Fibroblast of mammary gland (primary cell): ENCODE results near the gene TESMIN.

ENCODE experiments used
- DNase-seq: peaks from one replicate; pipeline ENCODE4 v3.0.0-alpha.2; 2010; ENCODE audit warnings: low read depth
- H3K4me3 ChIP-seq: 2 replicates; pipeline ENCODE4 v1.5.1; 2011; ENCODE audit warnings: low read depth, mild to moderate bottlenecking, low read length, moderate library complexity; ENCODE audit not compliant: control insufficient read depth
- TF ChIP-seq, protein P1 (sequence below): conservative IDR thresholded peaks from 2 replicates; pipeline ENCODE4 v1.5.1; 2011; ENCODE audit warnings: low read depth, low read length, inconsistent platforms; ENCODE audit not compliant: control insufficient read depth, insufficient read depth

Gene TESMIN, protein sequence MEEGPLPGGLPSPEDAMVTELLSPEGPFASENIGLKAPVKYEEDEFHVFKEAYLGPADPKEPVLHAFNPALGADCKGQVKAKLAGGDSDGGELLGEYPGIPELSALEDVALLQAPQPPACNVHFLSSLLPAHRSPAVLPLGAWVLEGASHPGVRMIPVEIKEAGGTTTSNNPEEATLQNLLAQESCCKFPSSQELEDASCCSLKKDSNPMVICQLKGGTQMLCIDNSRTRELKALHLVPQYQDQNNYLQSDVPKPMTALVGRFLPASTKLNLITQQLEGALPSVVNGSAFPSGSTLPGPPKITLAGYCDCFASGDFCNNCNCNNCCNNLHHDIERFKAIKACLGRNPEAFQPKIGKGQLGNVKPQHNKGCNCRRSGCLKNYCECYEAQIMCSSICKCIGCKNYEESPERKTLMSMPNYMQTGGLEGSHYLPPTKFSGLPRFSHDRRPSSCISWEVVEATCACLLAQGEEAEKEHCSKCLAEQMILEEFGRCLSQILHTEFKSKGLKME

DNA sequence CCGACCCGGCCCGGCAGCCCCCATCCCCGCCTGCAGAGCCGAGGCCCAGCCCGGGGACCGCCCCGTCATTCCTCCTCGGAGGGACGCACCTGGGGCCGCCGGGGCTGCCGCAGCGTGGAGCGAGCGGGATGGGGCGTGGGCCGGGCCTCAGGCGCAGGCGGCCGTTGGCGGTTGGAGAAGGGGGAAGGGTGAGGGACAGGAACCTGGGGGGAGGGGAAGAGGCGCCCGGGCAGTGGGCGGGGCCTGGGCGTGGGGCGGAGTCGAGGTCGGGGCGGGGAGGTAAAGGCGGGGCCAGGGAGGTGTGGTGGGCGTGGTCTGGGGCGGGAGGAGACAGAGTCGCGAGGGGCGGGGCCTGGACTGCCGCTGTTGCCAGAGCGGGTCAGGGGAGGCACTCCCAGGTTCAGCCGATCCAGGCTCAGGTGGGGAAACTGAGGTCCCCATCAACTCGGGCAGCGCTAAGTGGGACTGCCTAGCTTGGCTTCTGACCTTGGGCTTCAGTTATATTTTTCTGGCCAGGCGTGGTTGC, at the start of gene TESMIN:
TESMIN (minus strand) TSS at position 190 of the 526 bp plus-strand sequence. CDS start 860 bp downstream, outside the sequence.
- TF ChIP-seq, protein P1, sequence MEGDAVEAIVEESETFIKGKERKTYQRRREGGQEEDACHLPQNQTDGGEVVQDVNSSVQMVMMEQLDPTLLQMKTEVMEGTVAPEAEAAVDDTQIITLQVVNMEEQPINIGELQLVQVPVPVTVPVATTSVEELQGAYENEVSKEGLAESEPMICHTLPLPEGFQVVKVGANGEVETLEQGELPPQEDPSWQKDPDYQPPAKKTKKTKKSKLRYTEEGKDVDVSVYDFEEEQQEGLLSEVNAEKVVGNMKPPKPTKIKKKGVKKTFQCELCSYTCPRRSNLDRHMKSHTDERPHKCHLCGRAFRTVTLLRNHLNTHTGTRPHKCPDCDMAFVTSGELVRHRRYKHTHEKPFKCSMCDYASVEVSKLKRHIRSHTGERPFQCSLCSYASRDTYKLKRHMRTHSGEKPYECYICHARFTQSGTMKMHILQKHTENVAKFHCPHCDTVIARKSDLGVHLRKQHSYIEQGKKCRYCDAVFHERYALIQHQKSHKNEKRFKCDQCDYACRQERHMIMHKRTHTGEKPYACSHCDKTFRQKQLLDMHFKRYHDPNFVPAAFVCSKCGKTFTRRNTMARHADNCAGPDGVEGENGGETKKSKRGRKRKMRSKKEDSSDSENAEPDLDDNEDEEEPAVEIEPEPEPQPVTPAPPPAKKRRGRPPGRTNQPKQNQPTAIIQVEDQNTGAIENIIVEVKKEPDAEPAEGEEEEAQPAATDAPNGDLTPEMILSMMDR = no peak
- peak; percentile 54 for DNase-seq
- no peak within 1 kb of the TSS for H3K4me3 ChIP-seq

DNA sequence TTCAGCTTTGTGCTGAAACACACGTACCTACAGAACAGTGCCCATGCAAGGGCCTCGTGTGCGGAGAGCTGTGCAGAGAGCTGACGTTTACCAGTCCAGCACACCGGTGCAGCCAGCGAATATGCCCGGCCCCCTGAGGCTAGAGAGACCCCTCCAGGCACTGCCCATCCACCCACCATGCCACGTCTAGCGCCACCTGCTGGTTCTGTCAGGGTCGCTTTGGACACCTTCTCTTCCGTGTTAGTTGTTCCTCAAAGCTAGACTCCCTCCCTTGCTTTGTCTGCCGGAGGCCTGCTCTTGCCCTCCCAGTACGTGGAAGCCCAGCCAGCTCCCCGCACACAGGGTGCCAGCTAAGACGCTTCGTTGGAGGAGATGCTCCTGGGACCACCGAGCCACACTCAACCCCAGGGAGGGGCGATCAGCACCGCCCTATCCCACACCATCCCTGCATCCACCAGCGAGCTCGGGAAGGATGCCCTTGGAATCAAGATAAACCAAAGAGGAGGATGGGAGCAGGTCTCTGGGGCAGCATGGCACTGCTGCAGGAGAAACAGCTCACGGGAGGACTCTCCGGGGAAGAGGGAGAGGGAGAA, 47.0 kb upstream of the TESMIN start:
- peak; percentile 17 for DNase-seq
- TF ChIP-seq, protein P1 = peak; percentile 63

DNA sequence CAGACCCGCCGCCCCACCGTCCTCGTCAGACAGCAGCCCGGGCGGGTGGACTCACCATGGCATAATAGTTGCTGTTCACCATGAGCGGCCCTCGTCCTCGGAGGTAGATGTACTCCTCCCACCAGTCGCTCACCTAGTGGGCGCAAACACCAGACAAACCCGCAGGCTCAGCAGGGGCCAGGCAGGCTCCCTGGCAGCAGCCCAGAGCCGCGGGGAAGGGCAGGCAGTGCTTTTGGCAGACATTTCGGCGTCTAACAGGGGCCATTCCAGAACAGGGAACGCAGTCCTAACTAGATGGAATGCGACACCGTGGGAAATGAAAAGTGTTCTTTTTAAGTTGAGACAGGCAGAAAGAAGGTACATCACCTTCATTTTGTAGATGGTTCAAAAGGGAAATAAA, 45.5 kb upstream of the TESMIN start:
- H3K4me3 ChIP-seq = no peak overlapping the region
- TF ChIP-seq, protein P1 = no peak
- DNase-seq = no peak

More for the DNA sequence above, 47.0 kb upstream of the TESMIN start:
- H3K4me3 ChIP-seq = no peak overlapping the region

DNA sequence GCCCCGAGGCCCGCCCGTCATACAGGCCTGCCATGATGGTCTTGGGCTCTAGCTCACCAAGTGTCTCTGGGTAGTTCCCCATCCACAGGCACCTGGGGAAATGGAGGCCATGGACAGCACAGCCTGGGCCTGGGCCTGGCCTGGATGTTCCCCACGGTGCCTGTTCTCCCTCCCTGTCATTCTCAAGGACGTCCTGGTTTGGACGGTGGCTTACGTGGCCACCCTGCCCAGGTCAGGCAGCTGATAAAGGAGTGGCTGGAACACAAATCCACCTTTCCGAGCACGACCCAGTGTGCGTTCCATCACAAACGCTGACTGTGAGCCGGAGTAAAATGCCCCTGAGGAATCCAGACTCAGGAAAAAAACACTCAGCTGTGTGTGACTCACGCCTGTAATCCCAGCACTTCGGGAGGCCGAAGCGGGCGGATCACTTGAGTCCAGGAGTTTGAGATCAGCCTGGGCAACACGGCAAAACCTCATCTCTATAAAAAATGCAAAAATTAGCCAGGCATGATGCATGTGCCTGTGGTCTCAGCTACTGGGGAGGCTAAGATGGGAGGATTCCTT, 41.2 kb upstream of the TESMIN start:
- peak; percentile 42 for DNase-seq
- H3K4me3 ChIP-seq = no peak overlapping the region
- TF ChIP-seq, protein P1 = no peak

DNA sequence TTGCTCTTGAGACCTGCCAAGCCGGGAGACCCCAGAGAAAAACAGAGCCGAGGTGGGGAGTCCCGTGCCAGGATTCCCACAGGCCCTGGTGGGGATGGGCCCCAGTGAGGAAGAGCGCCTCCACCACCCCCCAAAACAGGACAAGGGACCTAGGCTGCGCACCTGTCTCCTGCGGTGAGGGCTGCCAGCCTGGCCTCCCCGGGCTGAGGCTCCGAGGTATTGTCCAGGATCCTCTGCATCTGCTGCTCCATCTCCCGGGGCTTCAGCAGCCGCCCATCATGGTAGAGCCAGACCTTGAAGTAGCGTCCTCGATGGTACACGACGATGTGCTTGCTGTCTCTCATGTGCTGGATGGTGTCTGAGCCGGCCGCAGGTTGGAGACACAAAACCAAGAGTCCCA, 33.3 kb upstream of the TESMIN start:
- DNase-seq = no peak
- no peak overlapping the region for H3K4me3 ChIP-seq
- TF ChIP-seq, protein P1 = no peak

DNA sequence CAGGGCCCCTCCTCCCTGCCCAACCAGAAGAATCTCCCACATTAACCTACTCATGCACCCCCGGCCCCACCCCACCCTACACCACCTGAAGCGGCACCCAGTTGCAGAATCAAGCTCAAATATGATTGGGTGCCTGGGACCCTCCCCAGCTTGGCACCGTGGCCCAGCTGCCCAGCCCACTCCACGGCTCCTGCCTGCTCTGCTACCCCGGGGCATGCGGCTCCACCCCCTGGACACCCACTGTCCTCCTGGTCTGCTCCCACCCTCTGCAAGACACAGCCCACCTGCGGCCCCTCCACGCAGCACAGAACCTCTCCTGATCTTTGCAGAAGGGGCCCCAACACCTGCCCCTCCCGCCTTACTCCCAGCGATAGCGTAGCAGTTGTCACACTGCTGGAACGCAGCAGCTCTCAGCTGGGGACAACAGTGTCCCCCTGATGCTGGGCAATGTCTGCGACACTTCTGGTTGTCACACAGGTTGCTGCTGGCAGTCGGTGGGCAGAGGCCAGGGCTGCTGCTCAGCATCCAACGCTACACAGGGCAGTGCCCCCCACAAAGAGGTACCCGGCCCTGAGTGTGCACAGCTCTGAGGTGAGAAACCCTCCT, 32.0 kb upstream of the TESMIN start:
- H3K4me3 ChIP-seq = no peak overlapping the region
- no peak for DNase-seq
- TF ChIP-seq, protein P1 = no peak
